H1 (cell line): ENCODE results near the gene PAWR. TPM values are rescaled to one million over a fixed set of nuclear protein-coding genes. Genes with fewer than 3 reads are reported as not detected.

Source experiments
- CTCF ChIA-PET: fragments of 300-600 bp; sonication (Branson Sonifier 250); formaldehyde crosslinking; loops from one replicate; lab custom pipeline; 2021; ENCODE audit not compliant: partially characterized antibody; lab: Charles Lee
- POLR2A ChIA-PET: fragments of 300-600 bp; sonication (Branson Sonifier 250); formaldehyde crosslinking; loops from one replicate; lab custom pipeline; 2021; ENCODE audit warnings: inconsistent platforms; ENCODE audit not compliant: partially characterized antibody; lab: Charles Lee
- DNase-seq, 2 experiments: peaks; one replicate each; pipeline versions ENCODE4 v3.0.0 to v3.0.0-alpha.2; 2010 to 2022; ENCODE audit warnings: low spot score in 2 of 2, low read depth in 1 of 2, mixed read lengths in 1 of 2
- FAIRE-seq: peaks from 2 replicates; lab custom pipeline; 2011; peaks lifted over from hg19 to GRCh38; lab: Jason Lieb, UNC
- H2AFZ ChIP-seq: 2 replicates; pipeline ENCODE4 v1.8.1; 2012; ENCODE audit warnings: low read length, inconsistent platforms
- H2AK5ac ChIP-seq: 2 replicates; pipeline ENCODE4 v1.6.1; 2013; ENCODE audit warnings: low read depth, low read length
- H2BK120ac ChIP-seq: replicated peaks from 2 replicates; pipeline ENCODE3; 2013; ENCODE audit warnings: low read depth, low read length, inconsistent platforms
- H2BK12ac ChIP-seq: 2 replicates; pipeline ENCODE4 v1.6.1; 2013; ENCODE audit warnings: low read depth, low read length
- H2BK15ac ChIP-seq: 2 replicates; pipeline ENCODE4 v1.6.1; 2013; ENCODE audit warnings: low read length
- H2BK20ac ChIP-seq: 2 replicates; pipeline ENCODE4 v1.6.1; 2013; ENCODE audit warnings: low read length
- H2BK5ac ChIP-seq: 2 replicates; pipeline ENCODE4 v1.6.1; 2013; ENCODE audit warnings: low read depth, low read length
- H3K14ac ChIP-seq: 2 replicates; pipeline ENCODE4 v1.6.1; 2013; ENCODE audit warnings: inconsistent platforms; ENCODE audit not compliant: insufficient read length
- H3K18ac ChIP-seq: 2 replicates; pipeline ENCODE4 v1.6.1; 2013; ENCODE audit warnings: low read length; ENCODE audit errors: extremely low read depth
- H3K23ac ChIP-seq: 2 replicates; pipeline ENCODE4 v1.6.1; 2013; ENCODE audit warnings: inconsistent platforms; ENCODE audit not compliant: insufficient read length
- H3K23me2 ChIP-seq: 2 replicates; pipeline ENCODE4 v1.6.1; 2013; ENCODE audit warnings: low read depth, low read length
- H3K27ac ChIP-seq: 2 replicates; pipeline ENCODE4 v1.6.1; 2011; ENCODE audit warnings: low read depth, low read length, inconsistent platforms
- H3K27me3 ChIP-seq, 4 experiments: replicated peaks in 1 of 4; 1 replicate in 1 of 4; 2 replicates in 3 of 4; pipeline versions ENCODE4 v1.6.1 to v1.8.1; 2011 to 2013; ENCODE audit warnings: low read length in 3 of 4, mild to moderate bottlenecking in 3 of 4, inconsistent platforms in 2 of 4, mixed read lengths in 2 of 4, moderate library complexity in 1 of 4; ENCODE audit not compliant: control insufficient read depth in 3 of 4, insufficient read depth in 3 of 4; ENCODE audit errors: extremely low read depth in 1 of 4
- H3K36me3 ChIP-seq, 4 experiments: 2 replicates each; pipeline versions ENCODE4 v1.6.1 to v1.8.1; 2011 to 2013; ENCODE audit warnings: mild to moderate bottlenecking in 4 of 4, low read length in 3 of 4, moderate library complexity in 2 of 4, control low read depth in 1 of 4, inconsistent platforms in 1 of 4; ENCODE audit not compliant: insufficient read depth in 4 of 4, control insufficient read depth in 2 of 4
- H3K4ac ChIP-seq: replicated peaks from 2 replicates; pipeline ENCODE3; 2013; ENCODE audit warnings: low read length, low read depth, mixed read lengths, inconsistent platforms; ENCODE audit not compliant: insufficient read length
- H3K4me1 ChIP-seq, 4 experiments: replicated peaks in 1 of 4; 1 replicate in 1 of 4; 2 replicates in 3 of 4; pipeline versions ENCODE4 v1.6.1 to v1.8.1; 2011 to 2013; ENCODE audit warnings: low read length in 3 of 4, inconsistent platforms in 2 of 4, mixed read lengths in 1 of 4; ENCODE audit not compliant: insufficient read depth in 4 of 4, control insufficient read depth in 3 of 4
- H3K4me2 ChIP-seq, 2 experiments: 2 replicates each; pipeline versions ENCODE4 v1.6.1 to v1.8.1; 2011 to 2013; ENCODE audit warnings: low read depth in 2 of 2, low read length in 2 of 2, control low read depth in 1 of 2, inconsistent platforms in 1 of 2, mild to moderate bottlenecking in 1 of 2; ENCODE audit not compliant: insufficient read depth in 1 of 2
- H3K4me3 ChIP-seq, 4 experiments: fragments of 200-600, 300-600 bp in 1 of 4; sonication (generic), shearing (Covaris generic), sonication (Bioruptor Twin) in 1 of 4; 2 replicates each; pipeline versions ENCODE4 v1.5.1 to v1.8.1; 2011 to 2016; ENCODE audit warnings: low read length in 4 of 4, low read depth in 3 of 4, control low read depth in 2 of 4, inconsistent platforms in 2 of 4, mild to moderate bottlenecking in 2 of 4, mixed read lengths in 1 of 4, moderate library complexity in 1 of 4; ENCODE audit not compliant: insufficient read depth in 2 of 4; ENCODE audit errors: extremely low read depth in 1 of 4
- H3K56ac ChIP-seq: replicated peaks from 2 replicates; pipeline ENCODE3; 2013; ENCODE audit warnings: low read depth, mild to moderate bottlenecking, mixed read lengths, low read length, inconsistent platforms; ENCODE audit not compliant: insufficient read length
- H3K79me1 ChIP-seq: 2 replicates; pipeline ENCODE4 v1.6.1; 2013; ENCODE audit warnings: low read depth, low read length, control low read depth
- H3K79me2 ChIP-seq, 2 experiments: 2 replicates each; pipeline versions ENCODE4 v1.6.1 to v1.8.1; 2012 to 2013; ENCODE audit warnings: low read length in 2 of 2, mild to moderate bottlenecking in 2 of 2, inconsistent platforms in 1 of 2; ENCODE audit not compliant: insufficient read depth in 2 of 2, control insufficient read depth in 1 of 2
- H3K9ac ChIP-seq, 4 experiments: replicated peaks in 1 of 4; 1 replicate in 1 of 4; 2 replicates in 3 of 4; pipeline versions ENCODE4 v1.6.1 to v1.8.1; 2011 to 2013; ENCODE audit warnings: low read depth in 3 of 4, low read length in 3 of 4, control low read depth in 2 of 4, mild to moderate bottlenecking in 2 of 4, moderate library complexity in 2 of 4, inconsistent platforms in 1 of 4; ENCODE audit errors: extremely low read depth in 1 of 4
- H3K9me3 ChIP-seq, 2 experiments: 2 replicates each; pipeline versions ENCODE4 v1.6.1 to v1.8.1; 2012 to 2013; ENCODE audit warnings: mild to moderate bottlenecking in 2 of 2, moderate library complexity in 2 of 2, control low read depth in 1 of 2, inconsistent platforms in 1 of 2, low read depth in 1 of 2, low read length in 1 of 2, mixed read lengths in 1 of 2; ENCODE audit not compliant: insufficient read depth in 2 of 2
- H4K20me1 ChIP-seq, 2 experiments: replicated peaks in 1 of 2; 2 replicates each; pipeline versions ENCODE3 to v1.8.1; 2011 to 2013; ENCODE audit warnings: inconsistent platforms in 2 of 2, low read length in 2 of 2, mild to moderate bottlenecking in 1 of 2; ENCODE audit not compliant: insufficient read depth in 2 of 2, control insufficient read depth in 1 of 2
- H4K5ac ChIP-seq: 2 replicates; pipeline ENCODE4 v1.6.1; 2013; ENCODE audit warnings: low read length, low read depth, mixed read lengths, inconsistent platforms; ENCODE audit not compliant: insufficient read length
- H4K8ac ChIP-seq: 2 replicates; pipeline ENCODE4 v1.8.0; 2013; ENCODE audit warnings: mild to moderate bottlenecking, moderate library complexity, low read length, inconsistent platforms; ENCODE audit not compliant: insufficient read depth; ENCODE audit errors: extremely low read depth
- H4K91ac ChIP-seq: replicated peaks from 2 replicates; pipeline ENCODE3; 2013; ENCODE audit warnings: low read length, mixed read lengths, inconsistent platforms; ENCODE audit not compliant: insufficient read length
- CTBP2 ChIP-seq: IDR thresholded peaks from 2 replicates; pipeline ENCODE4 v1.7.0; 2011; ENCODE audit warnings: borderline replicate concordance, mild to moderate bottlenecking, moderate library complexity, mixed read lengths, low read length; ENCODE audit not compliant: insufficient read depth, insufficient read length
- EP300 ChIP-seq, 2 experiments: IDR thresholded peaks; 1 replicate in 1 of 2; 2 replicates in 1 of 2; pipeline ENCODE4 v1.6.1; 2011 to 2012; ENCODE audit warnings: low read depth in 2 of 2, low read length in 2 of 2, mild to moderate bottlenecking in 2 of 2, borderline replicate concordance in 1 of 2, inconsistent platforms in 1 of 2, moderate library complexity in 1 of 2
- FOSL1 ChIP-seq: IDR thresholded peaks from 2 replicates; pipeline ENCODE4 v1.6.1; 2011; ENCODE audit warnings: mild to moderate bottlenecking, low read depth, low read length, moderate library complexity; ENCODE audit not compliant: insufficient read depth
- RAD21 ChIP-seq, 2 experiments: IDR thresholded peaks in 1 of 2; conservative IDR thresholded peaks in 1 of 2; 2 replicates each; pipeline ENCODE4 v1.6.1; 2011; ENCODE audit warnings: low read depth in 2 of 2, low read length in 2 of 2, improper control_type of control experiment in 1 of 2, inconsistent platforms in 1 of 2, mild to moderate bottlenecking in 1 of 2, moderate library complexity in 1 of 2
- SIN3A ChIP-seq, 2 experiments: IDR thresholded peaks in 1 of 2; conservative IDR thresholded peaks in 1 of 2; 2 replicates each; pipeline ENCODE4 v1.6.1; 2011 to 2012; ENCODE audit warnings: low read length in 2 of 2, improper control_type of control experiment in 1 of 2, low read depth in 1 of 2, mild to moderate bottlenecking in 1 of 2
- SIRT6 ChIP-seq: IDR thresholded peaks from one replicate; pipeline ENCODE4 v1.7.1; 2012; ENCODE audit warnings: low read length, inconsistent platforms
- SRF ChIP-seq: IDR thresholded peaks from 2 replicates; pipeline ENCODE4 v1.6.1; 2011; ENCODE audit warnings: mild to moderate bottlenecking, low read depth, low read length, moderate library complexity
- TBP ChIP-seq: IDR thresholded peaks from 2 replicates; pipeline ENCODE4 v1.6.1; 2011; ENCODE audit warnings: low read depth, low read length, improper control_type of control experiment
- polyA plus RNA-seq, 7 experiments: library from polyadenylated mRNA; depleted of rRNA in 3 of 7; stranded (reverse) in 5 of 7; unstranded in 2 of 7; fragments of >200 nt in 5 of 7; fragments of 200-250 nt in 2 of 7; gene quantifications; 1 replicate in 5 of 7; 2 replicates in 1 of 7; 4 replicates in 1 of 7; pipeline versions ENCODE4 v1.2.1 to v1.2.3, GENCODE V29; 2011 to 2013; ENCODE audit warnings: missing spikeins in 2 of 7, mixed read lengths in 2 of 7
- total RNA-seq: library from RNA; stranded (reverse); fragmentation: NEBNext Ultra II Directional; extraction: Animal tissue kit (Norgen Biotek cat#: 25700); gene quantifications from 2 replicates; pipeline ENCODE4 v1.2.1, GENCODE V29; 2021

PAWR gene
- total and polyA plus RNA-seq, 2 of the 8 experiments (the other 6 are each of a cell fraction or from before 2014, with no cell fraction given), result 28.3 to 327 TPM

GRCh38 chr12:79706676-79707075, 15.9 kb upstream of the PAWR start (continued):
- no peak for TF ChIP-seq FOSL1

GRCh38 chr12:79706156-79706555, 15.4 kb upstream of the PAWR start:
- no peak overlapping the region for H3K4ac ChIP-seq
- no peak overlapping the region for H2BK15ac ChIP-seq
- H2BK120ac ChIP-seq, result no peak overlapping the region
- H3K36me3 ChIP-seq, result no peaks in the 10 kb centered on the region
- CTCF ChIA-PET, result interaction anchor here (0.6 kb wide), 1 partner anchor 90 kb away, joined by 4 read pairs; no protein-coding TSS in a partner anchor
- no peaks in the 10 kb centered on the region for H4K20me1 ChIP-seq
- H3K4me1 ChIP-seq, result no peaks in the 10 kb centered on the region; a peak in 2 of 7 replicates
- no peak overlapping the region for H2BK20ac ChIP-seq
- no peaks in the 10 kb centered on the region; a peak in 1 of 4 replicates for H3K9me3 ChIP-seq
- H3K23ac ChIP-seq, result no peak overlapping the region
- H2BK5ac ChIP-seq, result no peak overlapping the region
- no peaks in the 10 kb centered on the region for H3K79me1 ChIP-seq
- no peak overlapping the region for H4K91ac ChIP-seq
- H3K27me3 ChIP-seq, result no peaks in the 10 kb centered on the region
- H3K18ac ChIP-seq, result no peak overlapping the region
- no peak overlapping the region for H2AK5ac ChIP-seq
- no peak overlapping the region for H3K4me3 ChIP-seq
- FAIRE-seq, result no peak
- H3K23me2 ChIP-seq, result no peaks in the 10 kb centered on the region
- H2BK12ac ChIP-seq, result no peak overlapping the region
- no peak overlapping the region for H4K8ac ChIP-seq
- H4K5ac ChIP-seq, result no peak overlapping the region
- no peaks in the 10 kb centered on the region for H3K79me2 ChIP-seq
- no peak overlapping the region for H3K4me2 ChIP-seq
- no peak for TF ChIP-seq TBP
- no peak for TF ChIP-seq SIN3A (conservative IDR thresholded peaks at IDR 0.05 in 1 of 2, IDR thresholded peaks at IDR 0.05 in 1 of 2; ENCODE audit: low read depth in 1 of 2, low read length in 2 of 2)
- TF ChIP-seq SRF, result no peak
- TF ChIP-seq CTBP2, result no peak
- no peak for TF ChIP-seq SIRT6
- TF ChIP-seq RAD21 (IDR thresholded peaks at IDR 0.05 in 1 of 2, conservative IDR thresholded peaks at IDR 0.05 in 1 of 2; ENCODE audit: low read depth in 2 of 2, low read length in 2 of 2), result no peak
- TF ChIP-seq EP300 (IDR thresholded peaks at IDR 0.05; ENCODE audit: borderline replicate concordance in 1 of 2, low read depth in 2 of 2, low read length in 2 of 2), result no peak
- no peak overlapping the region for H3K14ac ChIP-seq
- no peak overlapping the region for H3K56ac ChIP-seq
- H3K9ac ChIP-seq, result no peak overlapping the region
- H3K27ac ChIP-seq, result no peak overlapping the region
- POLR2A ChIA-PET, result interaction anchor here (0.9 kb wide), 1 partner anchor 128 kb away, joined by 3 read pairs; no protein-coding TSS in a partner anchor
- no peak overlapping the region for H2AFZ ChIP-seq
- DNase-seq, result no peak
